NCI-H1436 treated with DMSO at 0.1 percent for 48 hours (cell line): ENCODE results near the gene PTTG2.
"Not testable (repeated sequence)": the region's sequence is repeated elsewhere in the genome, so short reads cannot be mapped to it uniquely, and the experiment has no call there.

Experiments used
- DNase-seq: peaks from one replicate; lab custom pipeline; 2025; lab: John Stamatoyannopoulos, UW

The PTTG2 gene

GRCh38 chr4:37960098-37960497, at the start of gene PTTG2:
TSS of gene PTTG2 (plus strand) at chr4:37960398. CDS start at chr4:37960435, 37 bp downstream.
- no peak for DNase-seq

GRCh38 chr4:37914539-37914938, 45.7 kb upstream of the PTTG2 start:
- no peak for DNase-seq

GRCh38 chr4:37917388-37917787, 42.8 kb upstream of the PTTG2 start:
- DNase-seq: no peak

GRCh38 chr4:37918653-37919052, 41.5 kb upstream of the PTTG2 start:
- DNase-seq: no peak

- no peak for DNase-seq
Observed at GRCh38 chr4:37922328-37922727, 37.9 kb upstream of the PTTG2 start.

GRCh38 chr4:37923089-37923488, 37.1 kb upstream of the PTTG2 start:
- not testable (repeated sequence) for DNase-seq

- DNase-seq: no peak
Observed at GRCh38 chr4:37924946-37925345, 35.3 kb upstream of the PTTG2 start.

- DNase-seq: no peak
Observed at GRCh38 chr4:37927434-37927833, 32.8 kb upstream of the PTTG2 start.

- no peak for DNase-seq
Observed at GRCh38 chr4:37928426-37929416, 31.5 kb upstream of the PTTG2 start.

GRCh38 chr4:37934096-37934495, 26.1 kb upstream of the PTTG2 start:
- no peak for DNase-seq

GRCh38 chr4:37934609-37935008, 25.6 kb upstream of the PTTG2 start:
- DNase-seq: no peak

- DNase-seq: no peak
Observed at GRCh38 chr4:37935026-37935425, 25.2 kb upstream of the PTTG2 start.

- no peak for DNase-seq
Observed at GRCh38 chr4:37936889-37937498, 23.2 kb upstream of the PTTG2 start.

- DNase-seq: no peak
Observed at GRCh38 chr4:37938208-37938607, 22.0 kb upstream of the PTTG2 start.

- no peak for DNase-seq
Observed at GRCh38 chr4:37946503-37947179, 13.6 kb upstream of the PTTG2 start.

GRCh38 chr4:37948542-37948941, 11.7 kb upstream of the PTTG2 start:
- DNase-seq: no peak

- DNase-seq: no peak
Observed at GRCh38 chr4:37949636-37950426, 10.4 kb upstream of the PTTG2 start.

GRCh38 chr4:37951461-37952352, 8.5 kb upstream of the PTTG2 start:
- no peak for DNase-seq

- no peak for DNase-seq
Observed at GRCh38 chr4:37953156-37953555, 7.0 kb upstream of the PTTG2 start.

GRCh38 chr4:37953620-37954293, 6.4 kb upstream of the PTTG2 start:
- DNase-seq: no peak
